ENCODE measurements around the gene CSNK2A3. TPM values are rescaled to one million over a fixed set of nuclear protein-coding genes. Genes with fewer than 3 reads are reported as not detected.

Gene CSNK2A3
- total RNA-seq, 2 experiments from 2014 or later, result 3.3 to 3.6 TPM

GRCh38 chr11:11349870-11350337, 3.1 kb downstream of the CSNK2A3 start:
- no peaks in the 10 kb centered on the region for H3K36me3 Mint-ChIP-seq (ENCODE audit: low read depth)
- POLR2A ChIA-PET, result no interaction called here
- H3K9me3 Mint-ChIP-seq (ENCODE audit: insufficient read depth), result no peaks in the 10 kb centered on the region
- H3K27ac Mint-ChIP-seq, result no peak overlapping the region
- H3K27me3 Mint-ChIP-seq (ENCODE audit: low read depth), result peaks cover 4% of the 10 kb centered on the region
- no peak overlapping the region for H3K4me3 Mint-ChIP-seq
- H3K4me1 Mint-ChIP-seq (ENCODE audit: low read depth), result no peaks in the 10 kb centered on the region
- ATAC-seq (no peak), DNase-seq (no peak)
- CTCF ChIA-PET, result no interaction called here

DNA sequence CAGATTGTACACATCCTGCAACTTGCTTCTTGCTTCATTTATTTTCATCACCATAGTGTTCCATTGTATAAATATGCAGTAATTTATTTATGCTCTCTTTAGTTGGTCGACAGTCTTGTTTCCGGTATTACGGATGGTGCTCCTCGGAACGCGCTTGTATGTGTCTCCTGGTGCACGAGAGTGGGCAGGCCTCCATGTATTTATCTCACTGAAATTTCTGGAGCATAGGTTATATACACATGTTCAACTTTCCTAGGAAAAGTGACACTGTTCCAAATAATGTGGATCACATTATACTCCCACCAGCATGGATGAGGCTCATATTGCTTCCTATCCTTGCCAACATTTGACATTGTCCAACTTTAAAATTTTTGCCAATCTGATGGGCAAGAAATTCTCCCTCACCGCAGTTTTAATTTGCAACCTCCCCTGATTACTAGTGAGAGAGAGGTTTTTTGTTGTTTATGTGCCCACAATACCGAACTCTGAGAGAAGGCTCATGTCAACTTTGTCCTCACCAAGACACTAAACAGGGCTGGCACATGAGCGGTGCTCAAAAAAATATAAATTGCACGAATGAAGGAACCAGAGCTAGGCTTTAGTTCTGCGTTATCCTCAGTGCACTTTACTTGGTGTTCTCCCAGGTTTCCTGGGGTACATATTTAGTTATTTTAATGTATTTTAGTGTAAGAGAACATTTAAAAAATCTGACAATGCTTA, 3.8 kb downstream of the CSNK2A3 start:
- peaks cover 1% of the 10 kb centered on the region for H3K4me1 Mint-ChIP-seq (ENCODE audit: low read depth)
- H3K27ac Mint-ChIP-seq, result no peak overlapping the region
- no peak for ATAC-seq
- ChIA-PET CTCF (no interaction called here), POLR2A (no interaction called here)
- no peaks in the 10 kb centered on the region for H3K36me3 Mint-ChIP-seq (ENCODE audit: low read depth)
- H3K27me3 Mint-ChIP-seq (ENCODE audit: low read depth), result peaks cover 3% of the 10 kb centered on the region
- no peaks in the 10 kb centered on the region for H3K9me3 Mint-ChIP-seq (ENCODE audit: insufficient read depth)
- DNase-seq, result no peak
- H3K4me3 Mint-ChIP-seq, result no peak overlapping the region

DNA sequence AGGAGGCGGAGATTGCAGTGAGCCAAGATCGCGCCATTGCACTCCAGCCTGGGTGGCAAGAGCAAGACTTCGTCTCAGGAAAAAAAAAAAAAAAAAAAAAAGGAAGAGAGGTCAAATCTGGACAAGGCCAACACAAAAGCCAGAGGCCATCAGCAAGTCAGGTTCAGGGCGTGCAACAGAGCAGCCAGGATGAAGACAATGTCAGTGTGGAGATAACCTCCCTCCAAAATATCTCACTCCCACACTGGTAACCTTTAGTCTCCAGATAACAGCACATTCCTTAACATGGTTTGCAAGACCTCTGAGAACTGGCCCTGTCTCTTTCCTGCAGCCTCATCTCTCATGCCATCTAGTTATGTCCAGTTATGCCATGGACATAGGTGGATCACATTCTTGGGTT, 4.7 kb downstream of the CSNK2A3 start:
- no peaks in the 10 kb centered on the region for H3K36me3 Mint-ChIP-seq (ENCODE audit: low read depth)
- H3K27ac Mint-ChIP-seq, result no peak overlapping the region
- peaks cover 3% of the 10 kb centered on the region for H3K4me1 Mint-ChIP-seq (ENCODE audit: low read depth)
- ChIA-PET CTCF (no interaction called here), POLR2A (no interaction called here)
- DNase-seq, result no peak
- H3K4me3 Mint-ChIP-seq, result no peak overlapping the region
- ATAC-seq, result no peak
- H3K27me3 Mint-ChIP-seq (ENCODE audit: low read depth), result peaks cover 3% of the 10 kb centered on the region
- no peaks in the 10 kb centered on the region for H3K9me3 Mint-ChIP-seq (ENCODE audit: insufficient read depth)

DNA sequence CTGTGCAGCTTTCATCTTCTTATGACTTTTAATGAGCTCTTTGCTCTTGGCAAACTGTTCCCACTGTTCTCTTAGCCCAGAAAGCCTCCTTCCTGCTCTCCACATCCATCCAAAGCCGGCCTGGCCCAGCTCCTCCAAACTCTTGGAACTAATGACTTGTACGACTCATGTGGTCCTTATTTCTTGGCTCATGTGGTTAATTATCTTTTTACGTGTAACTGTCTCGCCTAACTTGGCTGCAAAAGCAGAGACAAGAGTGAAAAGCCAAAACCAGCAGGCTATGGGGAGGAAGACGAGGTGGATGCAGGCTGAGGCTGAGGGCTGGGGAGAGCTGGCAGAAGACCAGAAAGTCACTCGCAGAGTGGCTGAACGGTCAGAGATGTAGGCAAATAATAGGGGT, 5.5 kb downstream of the CSNK2A3 start:
- POLR2A ChIA-PET, result no interaction called here
- peaks cover 3% of the 10 kb centered on the region for H3K27me3 Mint-ChIP-seq (ENCODE audit: low read depth)
- H3K27ac Mint-ChIP-seq, result no peak overlapping the region

DNA sequence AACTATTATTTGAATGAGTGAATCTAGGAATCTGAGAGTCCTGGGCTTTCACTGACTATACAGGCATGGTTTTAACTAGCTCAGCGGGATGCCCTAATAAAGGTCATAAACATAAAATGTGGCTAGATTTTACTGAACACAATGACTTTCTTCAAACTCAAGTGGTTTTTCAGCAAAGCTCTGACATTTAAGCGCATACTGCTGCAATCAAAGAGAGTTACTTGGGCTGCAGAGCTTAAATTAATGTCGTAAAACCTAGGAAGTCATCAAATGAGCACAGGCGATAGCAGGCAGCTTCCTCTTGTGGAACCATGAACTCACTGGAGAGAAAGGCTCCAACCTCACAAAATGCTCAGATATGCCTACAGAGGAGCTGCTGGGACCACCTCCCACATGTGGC, 6.7 kb downstream of the CSNK2A3 start:
- POLR2A ChIA-PET, result no interaction called here
- ATAC-seq (no peak), DNase-seq (no peak)
- H3K27ac Mint-ChIP-seq, result no peak overlapping the region
- peaks cover 3% of the 10 kb centered on the region for H3K27me3 Mint-ChIP-seq (ENCODE audit: low read depth)
- peaks cover 3% of the 10 kb centered on the region for H3K4me1 Mint-ChIP-seq (ENCODE audit: low read depth)
- H3K4me3 Mint-ChIP-seq, result no peak overlapping the region
- no peaks in the 10 kb centered on the region for H3K36me3 Mint-ChIP-seq (ENCODE audit: low read depth)
- H3K9me3 Mint-ChIP-seq (ENCODE audit: insufficient read depth), result no peaks in the 10 kb centered on the region
- CTCF ChIA-PET, result no interaction called here

More for the DNA sequence above, 5.5 kb downstream of the CSNK2A3 start:
- DNase-seq (no peak), ATAC-seq (no peak)
- H3K9me3 Mint-ChIP-seq (ENCODE audit: insufficient read depth), result no peaks in the 10 kb centered on the region
- H3K4me3 Mint-ChIP-seq, result no peak overlapping the region
- CTCF ChIA-PET, result no interaction called here
- H3K36me3 Mint-ChIP-seq (ENCODE audit: low read depth), result no peaks in the 10 kb centered on the region
- H3K4me1 Mint-ChIP-seq (ENCODE audit: low read depth), result peaks cover 3% of the 10 kb centered on the region

DNA sequence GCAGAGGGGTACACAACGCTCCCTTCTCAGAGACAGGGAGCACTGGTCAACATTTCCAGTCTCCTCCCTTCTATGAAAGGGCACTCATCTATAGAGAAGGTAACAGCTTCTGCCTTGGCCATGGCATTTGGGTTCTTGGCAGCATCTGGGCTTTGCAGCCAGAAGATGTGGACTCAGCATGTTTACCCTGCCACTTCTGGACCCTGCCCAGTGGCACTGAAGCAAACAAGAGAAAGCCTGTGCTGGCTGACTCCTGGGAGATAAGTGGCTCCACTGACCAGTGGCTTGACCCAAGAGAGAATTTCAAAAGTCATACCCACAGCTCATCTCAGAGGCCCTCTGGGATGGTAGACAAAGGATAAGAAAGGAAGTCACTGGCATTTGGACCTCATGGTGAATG, 8.0 kb downstream of the CSNK2A3 start:
- no peak overlapping the region for H3K4me3 Mint-ChIP-seq
- peaks cover 3% of the 10 kb centered on the region for H3K27me3 Mint-ChIP-seq (ENCODE audit: low read depth)
- no peaks in the 10 kb centered on the region for H3K9me3 Mint-ChIP-seq (ENCODE audit: insufficient read depth)
- H3K36me3 Mint-ChIP-seq (ENCODE audit: low read depth), result no peaks in the 10 kb centered on the region
- ATAC-seq, result no peak
- peaks cover 3% of the 10 kb centered on the region for H3K4me1 Mint-ChIP-seq (ENCODE audit: low read depth)
- DNase-seq, result no peak
- no peak overlapping the region for H3K27ac Mint-ChIP-seq
- CTCF ChIA-PET, result no interaction called here
- POLR2A ChIA-PET, result no interaction called here

GRCh38 chr11:11344045-11344444, 9.0 kb downstream of the CSNK2A3 start:
- CTCF ChIA-PET, result no interaction called here
- no peaks in the 10 kb centered on the region for H3K9me3 Mint-ChIP-seq (ENCODE audit: insufficient read depth)
- H3K36me3 Mint-ChIP-seq (ENCODE audit: low read depth), result no peaks in the 10 kb centered on the region
- peaks cover 3% of the 10 kb centered on the region for H3K27me3 Mint-ChIP-seq (ENCODE audit: low read depth)
- H3K4me1 Mint-ChIP-seq (ENCODE audit: low read depth), result peaks cover 3% of the 10 kb centered on the region
- ATAC-seq, result peak; percentile 53
- no peak for DNase-seq
- no peak overlapping the region for H3K27ac Mint-ChIP-seq
- POLR2A ChIA-PET, result no interaction called here
- H3K4me3 Mint-ChIP-seq, result no peak overlapping the region

GRCh38 chr11:11338304-11338703, 14.7 kb downstream of the CSNK2A3 start:
- Mint-ChIP-seq H3K4me3 (no peak overlapping the region), H3K27ac (no peak overlapping the region), H3K27me3 (ENCODE audit: low read depth) (peaks cover 4% of the 10 kb centered on the region), H3K4me1 (ENCODE audit: low read depth) (no peaks in the 10 kb centered on the region), H3K9me3 (ENCODE audit: insufficient read depth) (no peaks in the 10 kb centered on the region), H3K36me3 (ENCODE audit: low read depth) (no peaks in the 10 kb centered on the region)
- ChIA-PET CTCF (no interaction called here), POLR2A (no interaction called here)
- DNase-seq (no peak), ATAC-seq (no peak)

DNA sequence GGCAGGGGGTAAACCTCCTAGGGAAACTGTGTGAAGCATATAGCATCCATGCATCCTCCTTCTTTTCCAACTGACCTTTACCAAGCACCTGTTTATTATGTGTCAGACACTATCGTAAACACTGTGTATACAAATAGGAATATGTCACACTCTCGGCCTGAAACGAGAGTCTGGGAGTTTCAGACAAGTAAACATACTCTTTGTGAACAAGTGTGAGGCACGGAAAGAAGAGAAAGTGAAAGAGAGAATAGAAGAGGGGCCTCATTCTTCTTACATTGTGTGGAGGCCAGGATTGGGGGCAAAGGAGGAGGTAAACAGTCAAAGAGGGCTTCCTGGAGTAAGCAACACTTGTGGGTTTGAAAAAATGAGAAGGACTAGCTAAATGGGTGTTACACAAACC, 16.4 kb downstream of the CSNK2A3 start:
- Mint-ChIP-seq H3K36me3 (ENCODE audit: low read depth) (no peaks in the 10 kb centered on the region), H3K27me3 (ENCODE audit: low read depth) (peaks cover 4% of the 10 kb centered on the region), H3K9me3 (ENCODE audit: insufficient read depth) (no peaks in the 10 kb centered on the region)

GRCh38 chr11:11335043-11335442, 18.0 kb downstream of the CSNK2A3 start:
- DNase-seq (no peak), ATAC-seq (no peak)
- Mint-ChIP-seq H3K27me3 (ENCODE audit: low read depth) (peaks cover 4% of the 10 kb centered on the region), H3K36me3 (ENCODE audit: low read depth) (no peaks in the 10 kb centered on the region), H3K4me3 (no peak overlapping the region), H3K27ac (no peak overlapping the region), H3K4me1 (ENCODE audit: low read depth) (no peaks in the 10 kb centered on the region), H3K9me3 (ENCODE audit: insufficient read depth) (no peaks in the 10 kb centered on the region)
- CTCF ChIA-PET, result no interaction called here
- POLR2A ChIA-PET, result no interaction called here

More for the DNA sequence above, 16.4 kb downstream of the CSNK2A3 start:
- no peak overlapping the region for H3K4me3 Mint-ChIP-seq
- no peak overlapping the region for H3K27ac Mint-ChIP-seq
- ChIA-PET POLR2A (no interaction called here), CTCF (interaction anchor here (1.4 kb wide), 1 partner anchor 451 kb away, joined by 4 read pairs; no protein-coding TSS in a partner anchor)
- DNase-seq (no peak), ATAC-seq (no peak)
- no peaks in the 10 kb centered on the region for H3K4me1 Mint-ChIP-seq (ENCODE audit: low read depth)

DNA sequence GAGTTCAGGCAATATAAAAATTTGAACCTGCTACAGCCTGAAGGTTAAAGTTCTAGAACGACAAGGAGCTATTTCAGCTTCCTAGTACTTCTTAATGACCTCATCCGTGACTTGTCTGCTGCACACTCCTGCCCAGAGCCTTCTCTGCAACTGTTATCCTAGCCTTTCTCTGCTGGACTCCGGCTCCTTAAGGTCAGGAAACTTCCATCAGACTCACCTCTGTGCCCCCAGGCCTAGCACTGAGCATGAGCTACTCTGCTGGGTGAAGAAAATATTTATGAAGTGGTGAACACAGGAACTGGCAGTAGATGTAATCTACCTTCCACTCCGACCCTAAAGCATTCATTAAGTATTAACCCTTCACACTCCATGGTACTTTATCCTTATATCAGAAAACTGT, 18.4 kb downstream of the CSNK2A3 start:
- Mint-ChIP-seq H3K36me3 (ENCODE audit: low read depth) (no peaks in the 10 kb centered on the region), H3K4me3 (no peak overlapping the region), H3K4me1 (ENCODE audit: low read depth) (no peaks in the 10 kb centered on the region), H3K27me3 (ENCODE audit: low read depth) (peaks cover 4% of the 10 kb centered on the region), H3K9me3 (ENCODE audit: insufficient read depth) (no peaks in the 10 kb centered on the region), H3K27ac (no peak overlapping the region)
- ChIA-PET POLR2A (no interaction called here), CTCF (no interaction called here)
- DNase-seq, result no peak
- no peak for ATAC-seq

GRCh38 chr11:11332141-11332710, 20.8 kb downstream of the CSNK2A3 start:
- Mint-ChIP-seq H3K36me3 (ENCODE audit: low read depth) (no peaks in the 10 kb centered on the region), H3K9me3 (ENCODE audit: insufficient read depth) (no peaks in the 10 kb centered on the region), H3K27ac (no peak overlapping the region), H3K4me1 (ENCODE audit: low read depth) (no peaks in the 10 kb centered on the region), H3K27me3 (ENCODE audit: low read depth) (no peaks in the 10 kb centered on the region), H3K4me3 (no peak overlapping the region)
- ATAC-seq (no peak), DNase-seq (no peak)
- POLR2A ChIA-PET, result no interaction called here
- CTCF ChIA-PET, result no interaction called here
